NCI-H1417 treated with DMSO at 0.1 percent for 48 hours (cell line): ENCODE results near the gene SERTAD2.

Source experiments
- DNase-seq: peaks from one replicate; lab custom pipeline; 2025; lab: John Stamatoyannopoulos, UW

The SERTAD2 gene

DNA sequence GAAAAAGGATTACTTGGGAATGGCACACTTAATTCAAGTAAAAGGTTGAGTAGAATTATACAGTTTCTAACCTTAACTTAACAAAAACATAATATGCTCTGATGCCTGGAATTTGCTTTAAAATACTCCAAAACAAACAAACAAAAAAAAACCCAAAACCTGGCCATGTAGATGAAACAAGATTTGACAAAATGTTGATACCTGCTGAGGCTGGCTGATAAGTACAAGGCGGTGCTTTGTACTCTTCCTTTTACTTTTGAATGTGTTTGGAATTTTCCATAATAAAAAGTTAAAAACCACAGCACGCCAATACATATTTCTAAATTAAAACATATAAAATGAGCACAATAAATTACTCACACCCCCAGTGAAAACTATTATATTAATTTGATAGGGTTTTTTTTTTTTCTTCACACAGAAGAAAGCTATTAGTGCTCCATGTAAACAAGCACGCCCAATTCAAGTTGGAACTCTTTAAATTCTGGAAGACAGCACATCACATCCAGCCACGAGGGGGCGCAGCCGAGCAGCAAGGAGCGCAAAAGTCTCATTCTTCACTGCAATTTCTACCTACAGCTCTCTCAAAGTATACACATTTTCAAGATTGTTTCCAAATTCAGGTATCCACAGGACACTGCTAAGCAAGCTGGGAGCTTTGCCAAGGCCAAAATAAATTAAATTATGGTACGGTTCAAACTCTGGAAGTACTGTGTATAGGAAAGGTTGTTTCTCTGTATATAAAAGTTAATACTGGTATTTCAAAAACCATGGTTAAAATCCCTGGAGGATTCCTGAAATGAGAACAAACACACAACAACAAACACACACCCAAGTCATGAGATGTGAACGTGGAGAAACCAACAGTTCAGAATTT lies 7.5 kb downstream of the SERTAD2 start:
- DNase-seq: peak; percentile 67

DNA sequence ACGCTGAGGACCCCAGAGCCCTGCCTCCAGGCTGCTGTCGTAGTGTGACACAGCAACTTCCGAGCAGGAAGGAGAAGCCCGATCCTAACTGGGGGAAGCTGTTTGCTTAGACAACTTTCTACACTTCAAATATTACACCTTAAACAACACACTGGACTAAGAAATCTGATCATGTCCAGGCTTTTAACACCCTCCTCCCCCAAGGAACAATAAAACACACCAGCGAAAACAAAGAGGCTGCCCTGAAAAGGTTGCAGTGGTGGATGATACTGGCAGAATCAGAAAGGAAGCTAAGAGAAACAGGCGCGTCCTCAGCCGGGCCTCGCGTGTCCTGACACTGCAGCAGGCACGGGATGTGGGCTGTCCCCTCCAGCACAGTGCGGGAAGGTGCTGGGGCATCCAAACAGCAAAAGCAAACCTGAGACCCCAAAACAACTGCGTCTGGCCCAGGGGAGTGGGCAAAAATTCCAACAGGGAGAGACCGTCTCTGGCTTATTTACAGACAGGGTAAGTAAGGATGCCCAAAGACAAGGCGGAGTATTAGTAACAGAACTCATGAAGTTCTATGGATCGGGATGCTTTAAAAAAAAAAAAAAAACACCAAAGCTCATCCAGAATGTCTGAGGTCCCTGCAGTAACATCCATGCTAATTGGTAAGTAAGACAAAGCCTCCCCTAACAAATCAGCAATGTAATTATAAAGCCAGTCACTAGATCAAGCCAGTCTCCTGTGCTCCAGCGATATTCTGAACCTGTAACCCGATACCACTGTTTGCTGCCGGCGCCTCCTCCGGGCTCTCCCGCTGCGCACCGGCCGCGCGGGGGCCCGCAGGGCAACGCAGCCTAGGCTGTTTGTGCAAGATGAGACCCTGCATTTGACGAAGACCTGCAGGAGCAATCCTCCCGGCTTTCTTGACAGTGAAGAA lies 9.0 kb downstream of the SERTAD2 start:
- DNase-seq: peak; percentile 73

DNA sequence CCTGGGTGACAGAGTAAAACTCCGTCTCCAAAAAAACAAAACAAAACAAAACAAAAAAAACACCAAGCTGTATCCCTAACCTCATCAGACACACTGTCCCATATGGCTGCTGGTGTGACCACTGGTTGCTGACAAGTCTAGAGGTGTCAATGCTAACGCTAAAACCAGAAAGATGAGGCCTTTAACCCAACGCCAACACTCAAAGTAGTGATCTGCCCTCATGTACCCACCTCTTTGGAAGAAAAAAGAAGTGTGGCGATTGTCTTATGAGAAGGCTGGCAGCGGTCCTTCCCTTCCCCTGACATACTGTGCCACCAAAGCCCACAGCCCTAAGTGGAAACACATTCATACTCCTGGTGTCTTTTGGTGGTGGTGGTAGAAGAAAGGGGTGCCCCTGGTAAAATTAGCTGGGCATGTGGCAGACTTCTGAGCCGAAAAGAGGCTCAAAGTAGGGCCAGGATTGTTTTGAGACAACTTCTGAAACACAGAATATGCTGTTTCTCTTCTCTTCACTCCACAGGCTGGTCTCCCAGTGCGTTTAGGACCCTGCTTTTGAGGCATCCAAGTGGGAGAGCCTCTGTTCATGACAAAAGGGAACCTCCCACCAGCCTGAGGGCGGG lies 9.8 kb downstream of the SERTAD2 start:
- no peak for DNase-seq

DNA sequence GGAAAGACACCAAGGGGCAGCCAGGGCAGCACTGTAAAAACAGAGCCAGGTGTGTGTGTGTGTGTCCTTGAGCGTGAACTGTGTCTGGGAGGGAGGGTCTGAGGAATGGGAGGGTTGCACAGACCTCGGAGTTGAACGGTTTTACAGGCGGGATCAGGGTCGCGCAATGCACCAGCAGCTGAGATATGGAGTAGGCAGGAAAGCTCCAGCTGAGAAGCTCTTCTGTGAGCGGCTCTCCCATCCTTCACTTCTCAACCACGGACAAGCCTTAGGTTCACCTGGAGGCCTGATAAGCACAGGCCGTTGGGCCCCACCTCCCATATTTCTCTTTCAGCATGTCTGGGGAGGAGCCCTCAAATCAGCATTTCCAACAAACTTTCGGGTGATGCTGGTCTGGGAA lies 12.1 kb downstream of the SERTAD2 start:
- no peak for DNase-seq

DNA sequence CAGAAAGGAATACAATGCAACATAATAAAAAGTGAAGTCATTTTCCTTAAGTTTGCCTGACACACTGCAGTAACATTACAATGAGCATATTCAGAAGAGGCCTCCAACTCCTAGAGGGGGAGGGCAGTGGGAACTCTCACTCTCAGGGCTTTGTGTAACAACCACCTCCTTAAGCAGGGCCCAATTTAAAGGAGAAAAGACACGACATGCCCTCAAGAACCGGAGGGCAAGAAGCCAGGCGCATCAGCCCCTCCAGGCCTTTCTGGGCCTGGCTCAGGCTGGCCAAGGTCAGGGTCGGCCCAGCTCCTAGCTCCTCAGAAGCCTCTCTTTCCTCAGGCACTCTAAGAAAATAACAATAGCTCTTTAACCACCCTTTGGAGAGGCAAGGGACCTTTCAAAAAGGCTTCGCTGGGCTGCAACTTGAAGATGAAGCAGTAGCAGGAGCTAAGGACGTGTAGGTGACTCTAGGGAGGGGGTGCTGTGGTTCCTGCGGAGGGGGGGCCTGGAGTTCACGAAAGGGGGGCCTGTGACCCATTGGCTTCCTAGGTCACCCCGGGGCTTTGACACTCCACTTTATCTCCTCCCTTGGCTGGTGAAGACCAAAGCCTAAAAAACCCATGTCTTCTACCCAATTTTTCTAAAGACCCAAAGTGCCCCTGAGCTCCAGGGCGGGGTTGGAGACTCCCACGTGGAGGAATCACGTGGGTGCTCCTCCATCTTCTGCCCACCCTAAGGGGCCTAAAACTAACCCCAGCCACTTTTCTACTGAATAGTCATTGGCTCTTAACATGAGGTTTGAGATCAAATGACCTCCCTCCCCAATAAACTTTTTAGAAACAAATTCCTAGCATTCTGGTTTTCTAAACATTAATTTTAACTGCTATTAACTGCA lies 13.3 kb downstream of the SERTAD2 start:
- no peak for DNase-seq

DNA sequence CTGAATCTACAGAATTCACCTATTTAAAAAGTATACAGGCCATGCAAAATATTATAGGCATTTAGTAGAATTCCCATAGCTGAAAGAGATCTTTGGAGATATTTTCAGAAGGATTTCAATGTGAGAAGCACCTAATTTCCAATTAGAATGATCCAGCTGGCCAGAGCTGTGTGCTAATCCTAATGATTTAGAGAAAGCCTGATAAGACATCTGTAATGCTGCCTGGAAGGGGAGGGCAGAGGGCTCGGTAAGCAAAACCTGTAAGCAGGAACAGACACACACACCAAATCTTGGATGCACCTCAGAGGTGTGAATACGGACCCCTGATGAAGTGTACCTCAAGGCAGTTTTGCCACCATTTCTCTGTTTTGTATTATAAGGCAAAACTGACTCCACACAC lies 14.0 kb downstream of the SERTAD2 start:
- no peak for DNase-seq

DNA sequence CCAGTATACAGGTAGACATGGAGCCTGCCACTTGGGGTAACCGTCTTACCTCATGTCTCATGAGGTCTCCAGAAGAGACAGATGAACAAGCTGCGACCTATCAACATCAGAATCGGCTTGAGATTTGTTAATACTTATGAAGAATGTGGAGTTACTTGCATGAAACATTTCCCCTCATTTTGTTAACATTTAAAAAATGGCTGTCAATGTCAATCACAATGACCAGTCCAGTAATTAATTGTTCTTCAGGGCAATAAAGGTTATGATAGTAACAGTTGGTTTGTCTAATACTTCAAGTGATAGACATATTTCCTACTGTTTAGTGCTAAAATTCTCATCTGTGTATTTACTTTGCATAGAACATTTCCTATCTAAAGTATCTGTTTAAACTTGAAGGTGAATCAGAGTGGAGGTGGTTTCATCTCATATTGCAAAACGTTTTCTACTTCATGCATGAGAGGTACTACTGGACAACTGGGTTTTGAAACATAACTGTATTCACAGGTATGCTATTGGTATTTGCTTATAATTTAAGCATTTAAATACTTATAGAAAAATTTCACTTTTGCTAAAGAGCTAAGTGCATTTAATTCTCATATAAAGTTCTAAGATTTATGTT lies 15.1 kb downstream of the SERTAD2 start:
- no peak for DNase-seq

DNA sequence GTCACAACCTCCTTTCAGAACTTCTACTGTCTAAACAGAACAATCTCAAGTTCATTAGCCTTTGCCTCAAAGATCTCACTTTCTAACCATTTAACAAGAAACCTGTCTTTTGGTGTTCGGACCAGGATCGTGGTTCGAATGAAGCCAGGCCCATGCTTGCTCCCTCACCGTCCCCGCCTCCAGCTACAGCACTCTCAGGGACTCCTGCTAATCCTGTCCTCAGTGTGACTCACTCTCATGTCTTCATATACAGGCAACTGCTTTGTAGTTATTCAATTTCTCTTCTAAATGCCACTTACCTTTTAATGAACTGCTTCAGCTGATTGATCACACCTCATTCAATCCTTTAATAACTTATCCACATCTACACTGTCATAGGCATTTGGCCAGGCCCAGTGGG lies 15.8 kb downstream of the SERTAD2 start:
- no peak for DNase-seq

DNA sequence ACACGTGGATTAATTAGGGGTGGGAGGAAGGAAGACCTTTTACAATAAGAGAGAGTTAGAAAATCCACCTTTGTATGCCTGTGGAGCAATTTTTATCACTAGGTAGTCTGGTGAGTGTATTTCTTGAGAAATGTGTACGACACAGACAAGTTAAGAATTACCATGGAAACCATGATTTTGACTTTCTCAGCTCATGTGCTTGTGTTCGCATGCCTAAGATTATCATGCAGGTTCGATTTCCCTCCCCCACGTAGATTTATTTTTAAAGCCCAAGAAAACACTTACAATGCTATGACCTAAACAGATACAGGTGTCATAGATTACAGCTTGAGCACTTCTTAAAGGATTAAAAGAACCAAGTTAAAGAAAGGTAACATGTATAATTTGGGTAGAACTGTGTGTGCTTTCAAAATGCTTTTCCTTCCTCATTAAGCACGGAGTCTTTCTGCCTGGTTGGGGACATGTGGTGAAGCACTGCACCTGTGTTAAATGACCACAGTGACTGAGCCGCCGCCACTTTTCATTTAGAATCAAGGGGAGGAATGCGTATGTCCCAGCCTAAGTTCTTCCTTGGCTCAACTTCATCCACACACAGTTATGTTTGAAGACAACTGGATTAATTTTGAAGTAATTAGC lies 16.6 kb downstream of the SERTAD2 start:
- no peak for DNase-seq

DNA sequence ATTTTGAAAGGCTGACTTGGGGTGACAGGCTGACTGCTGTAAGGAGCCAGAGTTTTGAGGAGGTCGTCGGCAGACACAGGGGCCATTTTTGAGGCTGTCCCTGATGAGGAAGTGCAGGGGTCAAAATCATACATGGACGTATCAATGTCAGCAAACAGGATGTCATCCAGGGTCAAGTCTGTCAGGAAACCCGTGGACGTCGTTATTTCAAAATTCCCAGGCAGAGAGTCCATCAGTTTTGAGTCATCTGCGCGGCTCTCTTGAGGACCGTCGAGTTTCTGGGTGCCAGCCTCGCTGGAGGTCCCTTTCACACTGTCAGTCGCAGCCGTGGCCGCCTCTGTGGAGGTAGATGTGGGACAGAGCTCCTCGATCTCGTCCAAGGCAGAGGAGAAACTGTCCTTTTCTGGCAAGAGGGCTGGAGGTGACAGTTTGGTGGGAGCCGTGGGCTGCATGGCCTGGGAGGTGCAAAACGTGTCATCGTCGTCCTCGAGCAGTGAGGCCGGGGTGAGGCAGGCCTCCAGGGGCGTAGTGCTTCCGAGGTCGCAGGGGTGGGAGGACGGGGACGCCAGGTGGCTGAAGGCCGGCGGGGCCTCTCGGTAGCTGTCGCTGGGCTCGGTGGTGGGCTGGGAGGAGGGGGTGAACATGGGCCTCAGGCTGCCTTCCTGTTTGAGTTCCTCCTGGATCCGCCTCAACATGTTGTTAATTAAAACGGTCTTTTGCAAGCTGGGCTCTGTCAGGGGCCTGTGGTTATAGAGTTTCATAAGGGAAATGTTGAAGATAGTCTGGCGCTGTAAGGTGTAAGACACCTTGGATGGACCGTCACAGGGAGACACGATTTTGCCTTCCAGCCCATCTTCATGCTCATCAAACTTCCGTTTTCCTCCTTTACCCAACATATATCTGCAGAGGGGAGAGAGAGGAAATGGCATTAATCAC lies 17.5 kb downstream of the SERTAD2 start:
- no peak for DNase-seq

DNA sequence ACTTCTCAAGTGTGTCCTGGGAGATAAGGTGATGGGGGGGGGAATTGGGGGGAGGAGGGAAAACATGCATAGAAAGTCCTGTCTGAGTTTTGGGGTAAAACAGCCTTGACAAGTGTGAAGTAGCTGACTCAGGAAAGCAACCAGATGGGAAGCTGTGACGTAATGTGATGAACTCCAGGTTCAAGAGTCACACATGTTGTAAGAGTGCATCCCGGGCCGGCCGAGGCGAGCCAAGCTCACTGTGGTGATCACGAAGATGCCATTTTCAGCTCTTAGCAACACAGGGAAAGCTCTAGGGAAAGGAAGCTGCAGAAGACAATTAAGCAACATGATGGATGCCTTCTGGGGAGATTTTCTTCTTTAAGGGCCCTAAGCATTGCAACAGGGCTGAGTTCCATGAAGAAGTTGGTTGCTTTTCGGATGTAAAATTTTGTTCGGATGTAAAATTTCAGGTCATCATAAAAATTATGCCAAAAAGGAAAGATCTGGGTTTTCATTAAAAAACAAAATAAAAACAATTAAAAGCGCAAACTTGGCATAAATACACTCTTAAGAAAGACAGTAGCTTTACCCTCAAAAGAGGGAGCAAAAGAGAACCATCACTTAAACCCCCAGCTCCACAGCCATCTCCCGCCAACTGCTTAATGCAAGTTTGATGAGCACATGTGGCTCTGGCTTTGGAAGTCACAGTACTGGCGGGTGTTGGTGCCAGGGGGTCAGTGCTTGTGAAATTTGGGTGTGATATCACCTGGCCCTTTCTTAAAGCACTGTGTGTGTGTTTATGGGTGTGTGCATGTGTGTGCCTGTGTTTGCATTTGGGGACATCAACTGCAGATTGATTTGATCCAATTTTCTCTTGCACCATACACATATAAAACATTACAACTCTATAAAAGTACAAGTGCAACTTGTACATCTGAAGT lies 19.1 kb downstream of the SERTAD2 start:
- no peak for DNase-seq

DNA sequence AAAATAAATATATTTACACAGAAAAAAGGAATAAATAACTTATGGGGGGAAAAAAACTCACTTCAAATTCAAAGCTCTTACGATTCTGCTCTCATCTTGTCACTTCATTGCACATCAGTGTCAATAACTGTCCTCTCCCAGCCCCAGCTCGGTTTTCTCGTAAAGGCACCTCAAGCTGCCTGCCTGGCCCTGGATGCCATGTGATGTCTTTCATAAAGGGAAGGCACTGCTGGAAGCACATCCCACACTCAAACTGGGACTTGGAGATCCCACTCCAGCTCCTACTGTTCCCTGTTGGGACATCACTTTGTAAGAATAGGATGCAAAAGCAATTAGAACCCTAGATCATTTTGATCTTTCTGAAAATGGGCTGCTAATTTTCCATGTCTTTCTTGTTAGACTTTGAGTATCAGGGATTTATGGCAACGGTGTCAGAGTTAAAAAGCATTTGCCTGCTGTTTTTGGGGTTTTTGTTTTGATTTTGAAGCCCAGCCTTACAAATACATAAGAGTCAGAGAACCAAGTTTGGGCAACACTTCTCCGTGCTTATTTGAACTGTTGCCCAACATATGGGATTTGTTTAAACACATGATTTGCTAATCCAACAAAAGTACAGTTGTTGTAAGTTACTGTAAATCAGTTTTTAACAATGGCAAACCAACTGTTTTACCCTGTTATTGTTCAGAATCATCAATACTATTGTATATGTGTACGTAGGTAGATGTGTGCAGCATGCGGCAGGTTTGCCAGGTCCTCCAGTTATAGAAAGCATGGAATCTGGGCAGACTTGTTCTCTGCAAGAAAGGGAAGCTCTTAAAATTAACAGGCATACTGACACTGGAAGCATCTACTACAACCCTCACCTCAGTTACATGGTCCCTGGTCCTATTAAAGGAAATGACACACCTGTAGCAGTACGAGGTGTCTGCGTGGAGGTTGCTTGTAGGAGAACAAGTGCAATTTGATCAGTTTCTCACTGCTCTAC lies 20.6 kb downstream of the SERTAD2 start:
- no peak for DNase-seq

DNA sequence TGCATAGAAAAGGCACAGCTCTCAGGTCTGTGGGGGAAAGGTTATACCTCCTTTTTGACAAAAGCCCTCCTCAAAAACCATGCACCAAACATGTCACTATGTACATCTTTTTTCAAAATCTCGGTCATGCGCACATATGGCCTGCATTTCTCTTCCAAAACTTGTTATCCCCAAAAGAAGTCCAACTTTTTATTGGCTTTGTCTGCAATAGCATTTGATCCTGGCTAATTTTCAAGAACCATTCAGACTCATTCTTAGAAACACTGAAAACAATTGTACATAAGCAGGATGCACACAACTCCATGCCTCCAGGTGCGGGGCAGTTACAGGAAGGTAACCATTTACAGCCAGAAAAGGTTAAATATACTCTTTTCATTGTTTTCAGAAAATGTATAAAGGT lies 21.9 kb downstream of the SERTAD2 start:
- no peak for DNase-seq

DNA sequence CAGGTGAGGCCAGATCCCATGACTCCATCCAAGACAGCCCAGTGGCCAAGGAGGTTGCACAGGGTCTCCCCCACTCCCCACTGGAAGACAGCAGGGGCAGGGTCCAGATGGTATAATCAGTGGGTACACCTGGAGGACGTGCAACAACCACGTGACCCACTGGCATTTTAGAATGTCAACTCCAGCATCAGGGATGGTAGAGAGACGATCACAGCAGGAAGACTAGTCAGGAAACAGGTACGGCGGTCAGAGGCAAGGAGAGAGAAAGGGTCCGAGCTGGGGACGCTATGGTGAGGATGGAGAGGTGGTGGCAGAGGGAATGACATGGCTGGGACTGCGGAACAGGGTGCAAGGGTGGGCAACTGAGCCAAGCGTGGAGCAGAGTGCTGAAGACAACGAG lies 23.0 kb downstream of the SERTAD2 start:
- no peak for DNase-seq

DNA sequence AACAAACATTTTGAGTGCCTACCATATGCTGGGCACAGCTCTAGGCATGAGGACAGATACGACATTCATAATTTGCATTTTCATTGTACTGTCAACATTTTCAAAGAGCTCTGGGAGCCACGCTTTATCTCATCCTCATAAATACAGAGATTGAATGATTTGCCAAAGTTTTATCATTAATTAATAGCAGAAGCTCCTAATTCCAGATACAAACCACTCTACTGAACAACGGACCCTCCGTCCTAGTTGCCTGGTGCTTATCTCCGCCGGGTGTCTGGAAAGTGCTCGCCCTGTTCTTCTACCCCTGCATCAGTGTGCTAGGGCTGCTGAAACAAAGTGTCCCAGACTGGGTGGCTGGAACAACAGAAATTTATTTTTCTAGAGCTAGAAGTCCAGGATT lies 23.8 kb downstream of the SERTAD2 start:
- DNase-seq: no peak

DNA sequence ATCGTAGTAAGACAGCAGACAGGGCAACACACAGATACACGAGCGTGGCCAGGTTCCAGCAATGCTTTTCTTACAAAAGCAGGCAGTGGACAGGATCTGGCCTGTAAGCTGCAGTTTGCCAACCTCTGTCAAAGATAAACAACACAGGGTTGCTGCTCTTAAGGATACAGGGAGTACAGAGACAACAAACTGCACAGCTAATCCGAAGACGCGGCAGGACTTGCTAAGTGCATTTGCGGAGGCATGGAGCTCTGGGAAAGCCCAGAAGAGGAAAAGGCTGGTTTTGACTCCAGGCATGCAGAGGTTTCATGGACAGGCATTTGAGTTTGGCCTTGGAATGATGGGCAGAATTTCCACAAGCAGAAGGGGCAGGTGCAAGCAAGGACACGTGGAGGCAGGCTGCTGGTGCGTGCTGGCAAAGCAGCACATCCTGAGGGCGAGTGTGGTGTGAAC lies 24.4 kb downstream of the SERTAD2 start:
- no peak for DNase-seq
